GM13976 (cell line): ENCODE data around the gene ISG15.
A peak's percentile ranks its signal among the peaks of the same experiment; 100 is the strongest.

Source experiments
- DNase-seq: peaks from one replicate; pipeline ENCODE4 v3.0.0; 2012; ENCODE audit warnings: low spot score
- in situ Hi-C: fragments of 300-500 bp; cut with MboI; formaldehyde crosslinking; loops from one replicate; pipeline ENCODE4 v1.12.0; 2022; ENCODE audit warnings: low sequenced_read_pairs, mixed read lengths, inconsistent platforms; ENCODE audit not compliant: unreplicated experiment
- TF ChIP-seq, protein P1 (sequence below): IDR thresholded peaks from 2 replicates; pipeline ENCODE4 v1.5.1; 2012; ENCODE audit warnings: borderline replicate concordance, mild to moderate bottlenecking; ENCODE audit not compliant: insufficient read depth; ENCODE audit errors: extremely low read depth, missing control alignments, control extremely low read depth

Gene ISG15

GRCh38 chr1:1000357-1001056 is 12.8 kb upstream of the ISG15 start:
- in situ Hi-C loops = no loop called here
- DNase-seq = peak; percentile 84
- TF ChIP-seq, protein P1, sequence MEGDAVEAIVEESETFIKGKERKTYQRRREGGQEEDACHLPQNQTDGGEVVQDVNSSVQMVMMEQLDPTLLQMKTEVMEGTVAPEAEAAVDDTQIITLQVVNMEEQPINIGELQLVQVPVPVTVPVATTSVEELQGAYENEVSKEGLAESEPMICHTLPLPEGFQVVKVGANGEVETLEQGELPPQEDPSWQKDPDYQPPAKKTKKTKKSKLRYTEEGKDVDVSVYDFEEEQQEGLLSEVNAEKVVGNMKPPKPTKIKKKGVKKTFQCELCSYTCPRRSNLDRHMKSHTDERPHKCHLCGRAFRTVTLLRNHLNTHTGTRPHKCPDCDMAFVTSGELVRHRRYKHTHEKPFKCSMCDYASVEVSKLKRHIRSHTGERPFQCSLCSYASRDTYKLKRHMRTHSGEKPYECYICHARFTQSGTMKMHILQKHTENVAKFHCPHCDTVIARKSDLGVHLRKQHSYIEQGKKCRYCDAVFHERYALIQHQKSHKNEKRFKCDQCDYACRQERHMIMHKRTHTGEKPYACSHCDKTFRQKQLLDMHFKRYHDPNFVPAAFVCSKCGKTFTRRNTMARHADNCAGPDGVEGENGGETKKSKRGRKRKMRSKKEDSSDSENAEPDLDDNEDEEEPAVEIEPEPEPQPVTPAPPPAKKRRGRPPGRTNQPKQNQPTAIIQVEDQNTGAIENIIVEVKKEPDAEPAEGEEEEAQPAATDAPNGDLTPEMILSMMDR = no peak

GRCh38 chr1:1001057-1001783 is 12.1 kb upstream of the ISG15 start:
- in situ Hi-C loops = no loop called here
- TF ChIP-seq, protein P1 = no peak
- peak; percentile 40 for DNase-seq

- in situ Hi-C loops = no loop called here
- DNase-seq = no peak
- TF ChIP-seq, protein P1 = no peak
Observed at GRCh38 chr1:1003618-1004419, 9.5 kb upstream of the ISG15 start.

DNA sequence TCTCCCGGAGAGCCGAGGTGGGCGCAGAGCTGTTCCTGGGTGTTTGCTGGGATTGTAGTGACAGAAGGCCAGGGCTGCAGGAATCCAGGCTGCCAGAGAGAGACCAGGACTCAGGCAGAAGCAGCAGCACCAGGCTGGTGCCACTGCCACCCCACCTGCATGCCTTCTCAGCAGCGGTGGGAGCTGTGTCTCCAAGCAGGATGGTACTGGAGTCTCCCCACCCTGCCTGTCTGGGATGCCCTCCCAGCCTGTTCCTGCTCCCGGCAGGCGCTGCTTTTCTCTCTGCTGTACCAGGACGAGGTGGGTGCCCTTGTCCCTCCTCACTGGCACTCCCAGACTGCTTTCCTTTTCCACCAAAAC is 8.9 kb upstream of the ISG15 start:
- DNase-seq = no peak
- in situ Hi-C loops = no loop called here
- TF ChIP-seq, protein P1 = no peak

GRCh38 chr1:1004780-1005697 is 8.3 kb upstream of the ISG15 start:
- TF ChIP-seq, protein P1 = no peak
- no peak for DNase-seq
- in situ Hi-C loops = no loop called here
